ENCODE results near the gene HCFC1.
A peak's percentile ranks its signal among the peaks of the same experiment; 100 is the strongest.

HCFC1 gene

GRCh38 chrX:153937056-153937455 is 34.6 kb downstream of the HCFC1 start:
- Mint-ChIP-seq H3K4me1 (no peaks in the 10 kb centered on the region), H3K9me3 (peaks cover 10% of the 10 kb centered on the region), H3K36me3 (ENCODE audit: low read depth) (peaks cover 4% of the 10 kb centered on the region), H3K27me3 (ENCODE audit: low read depth) (no peaks in the 10 kb centered on the region), H3K4me3 (no peak overlapping the region), H3K27ac (no peak overlapping the region)
- no peak for TF ChIP-seq CTCF (IDR thresholded peaks at IDR 0.05; ENCODE audit: unreplicated experiment in 3 of 3)

GRCh38 chrX:153935326-153935851 is 36.2 kb downstream of the HCFC1 start:
- Mint-ChIP-seq H3K27me3 (ENCODE audit: low read depth) (no peaks in the 10 kb centered on the region), H3K4me1 (no peaks in the 10 kb centered on the region), H3K9me3 (peaks cover 15% of the 10 kb centered on the region), H3K4me3 (peak overlapping the region; percentile 64 to 79 (median 77)), H3K36me3 (ENCODE audit: low read depth) (peaks cover 11% of the 10 kb centered on the region), H3K27ac (no peak overlapping the region)
- TF ChIP-seq CTCF (IDR thresholded peaks at IDR 0.05; ENCODE audit: unreplicated experiment in 3 of 3): no peak

- Mint-ChIP-seq H3K27ac (peak within 1 kb of the TSS in 1 of 3 experiments; percentile 59), H3K36me3 (ENCODE audit: low read depth) (peaks cover 11% of the 10 kb centered on the region), H3K4me1 (no peaks in the 10 kb centered on the region), H3K27me3 (ENCODE audit: low read depth) (no peaks in the 10 kb centered on the region), H3K9me3 (peaks cover 15% of the 10 kb centered on the region), H3K4me3 (peak within 1 kb of the TSS; percentile 85 to 88 (median 88))
- TF ChIP-seq CTCF (IDR thresholded peaks at IDR 0.05; ENCODE audit: unreplicated experiment in 3 of 3): no peak
Observed at GRCh38 chrX:153934762-153935325, 36.8 kb downstream of the HCFC1 start, which contains the start of gene NAA10. NAA10 (minus strand) TSS chrX:153935037; CDS start chrX:153934904, 133 bp downstream.

- H3K4me1 Mint-ChIP-seq: no peaks in the 10 kb centered on the region
- H3K9me3 Mint-ChIP-seq: peaks cover 15% of the 10 kb centered on the region
- peak overlapping the region; percentile 85 to 88 (median 88) for H3K4me3 Mint-ChIP-seq
- peaks cover 11% of the 10 kb centered on the region for H3K36me3 Mint-ChIP-seq (ENCODE audit: low read depth)
- H3K27me3 Mint-ChIP-seq (ENCODE audit: low read depth): no peaks in the 10 kb centered on the region
- TF ChIP-seq CTCF (IDR thresholded peaks at IDR 0.05; ENCODE audit: unreplicated experiment in 3 of 3): no peak
- peak overlapping the region in 1 of 3 experiments; percentile 59 for H3K27ac Mint-ChIP-seq
Observed at GRCh38 chrX:153934148-153934761, 37.4 kb downstream of the HCFC1 start.

GRCh38 chrX:153933748-153934147 is 37.9 kb downstream of the HCFC1 start:
- H3K27ac Mint-ChIP-seq: peak overlapping the region in 1 of 3 experiments; percentile 59
- no peaks in the 10 kb centered on the region for H3K4me1 Mint-ChIP-seq
- TF ChIP-seq CTCF (IDR thresholded peaks at IDR 0.05; ENCODE audit: unreplicated experiment in 3 of 3): no peak
- no peaks in the 10 kb centered on the region for H3K27me3 Mint-ChIP-seq (ENCODE audit: low read depth)
- peaks cover 15% of the 10 kb centered on the region for H3K36me3 Mint-ChIP-seq (ENCODE audit: low read depth)
- peaks cover 18% of the 10 kb centered on the region for H3K9me3 Mint-ChIP-seq
- peak overlapping the region; percentile 85 to 88 (median 88) for H3K4me3 Mint-ChIP-seq

Data from nephron (organoid).